CMK (cell line): ENCODE results near the gene PDE6B.
"Not testable (repeated sequence)": the region's sequence is repeated elsewhere in the genome, so short reads cannot be mapped to it uniquely, and the experiment has no call there.

ENCODE experiments used
- DNase-seq: peaks from one replicate; pipeline ENCODE4 v3.0.0-alpha.2; 2010; ENCODE audit warnings: low read depth

PDE6B gene

DNA sequence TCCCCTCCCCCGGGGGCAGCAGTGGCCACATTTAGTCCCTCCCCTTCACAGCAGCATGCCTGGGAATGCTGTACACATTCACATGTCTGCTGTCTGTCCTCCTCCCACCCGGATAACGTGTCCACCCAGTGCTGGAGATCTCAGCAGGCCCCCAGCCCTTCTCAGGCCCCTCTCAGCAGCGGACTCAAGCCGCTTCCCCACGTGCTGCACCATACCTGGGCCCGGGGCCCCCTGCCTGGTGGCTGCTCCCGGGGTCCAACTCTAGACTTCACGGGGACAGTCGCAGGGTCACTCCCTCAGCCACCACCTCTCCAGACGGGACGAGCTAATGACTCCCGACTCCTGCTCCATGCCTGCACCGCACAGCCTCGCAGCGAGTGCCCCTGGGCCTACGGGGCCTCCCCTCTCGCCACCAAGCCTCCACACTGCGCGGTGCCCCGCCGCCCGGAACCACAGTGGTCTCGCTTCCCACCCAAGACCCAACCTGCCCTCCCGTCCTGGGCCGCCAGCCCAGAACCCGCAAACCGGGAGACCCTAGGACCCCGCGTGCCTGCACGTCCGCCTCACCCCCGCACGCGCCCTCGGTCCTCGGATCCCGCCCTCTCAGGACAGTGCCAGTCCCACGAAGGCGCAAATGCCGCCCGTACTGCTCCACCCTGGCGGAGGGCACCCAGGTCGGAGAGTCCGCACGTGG is 79.0 kb downstream of the PDE6B start:
- DNase-seq: no peak

DNA sequence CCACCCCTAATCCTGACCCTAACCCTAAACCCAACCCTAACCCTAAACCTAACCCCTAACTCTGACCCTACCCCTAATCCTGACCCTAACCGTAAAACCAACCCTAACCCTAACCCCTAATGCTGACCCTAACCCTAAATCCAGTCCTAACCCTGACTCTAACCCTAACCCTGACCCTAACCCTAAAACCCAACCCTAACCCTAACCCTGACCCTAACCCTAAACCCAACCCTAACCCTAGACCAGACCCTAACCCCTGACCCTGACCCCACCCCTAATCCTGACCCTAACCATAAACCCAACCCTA is 79.6 kb downstream of the PDE6B start:
- DNase-seq: no peak

DNA sequence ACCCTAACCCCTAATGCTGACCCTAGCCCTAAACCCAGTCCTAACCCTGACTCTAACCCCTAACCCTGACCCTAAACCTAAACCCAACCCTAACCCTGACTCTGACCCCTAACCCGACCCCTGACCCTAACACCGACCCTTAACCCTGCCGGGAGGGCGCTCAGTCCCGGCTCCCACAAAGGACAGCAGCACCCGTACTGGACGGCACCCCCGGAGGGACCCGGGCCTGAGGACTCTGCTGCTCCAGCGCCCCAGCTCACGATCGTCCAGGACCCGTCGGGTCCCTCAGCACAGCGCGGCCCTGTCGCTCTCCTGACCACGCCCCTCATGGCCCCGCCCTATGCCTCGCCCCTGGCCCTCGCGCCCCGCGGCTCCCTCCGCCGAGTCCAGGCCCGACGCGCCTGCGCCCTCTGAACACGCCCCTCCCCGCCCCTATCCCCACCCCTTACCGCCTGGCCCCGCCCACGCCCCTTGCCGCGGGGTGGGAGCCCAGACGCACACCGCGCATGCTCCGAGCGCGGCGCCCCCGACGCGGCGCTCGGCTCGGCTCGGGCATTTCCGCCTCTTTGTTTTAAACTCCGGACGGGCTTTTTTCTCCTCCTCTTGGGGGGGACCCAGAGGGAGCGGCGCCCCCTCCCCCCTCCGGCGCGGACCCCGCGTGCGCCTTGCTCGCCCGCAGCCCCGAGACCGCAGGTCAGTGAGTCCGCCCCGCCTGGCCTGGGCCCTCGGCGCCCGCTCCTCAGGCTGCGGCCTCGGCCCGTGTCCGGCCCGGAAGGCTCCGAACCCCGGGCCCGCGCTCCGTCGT is 80.1 kb downstream of the PDE6B start, which contains the start of gene PCGF3:
PCGF3 (plus strand) TSS at position 555 of the 805 bp plus-strand sequence. CDS start 27,849 bp downstream, outside the sequence.
- DNase-seq: peak; percentile 89

DNA sequence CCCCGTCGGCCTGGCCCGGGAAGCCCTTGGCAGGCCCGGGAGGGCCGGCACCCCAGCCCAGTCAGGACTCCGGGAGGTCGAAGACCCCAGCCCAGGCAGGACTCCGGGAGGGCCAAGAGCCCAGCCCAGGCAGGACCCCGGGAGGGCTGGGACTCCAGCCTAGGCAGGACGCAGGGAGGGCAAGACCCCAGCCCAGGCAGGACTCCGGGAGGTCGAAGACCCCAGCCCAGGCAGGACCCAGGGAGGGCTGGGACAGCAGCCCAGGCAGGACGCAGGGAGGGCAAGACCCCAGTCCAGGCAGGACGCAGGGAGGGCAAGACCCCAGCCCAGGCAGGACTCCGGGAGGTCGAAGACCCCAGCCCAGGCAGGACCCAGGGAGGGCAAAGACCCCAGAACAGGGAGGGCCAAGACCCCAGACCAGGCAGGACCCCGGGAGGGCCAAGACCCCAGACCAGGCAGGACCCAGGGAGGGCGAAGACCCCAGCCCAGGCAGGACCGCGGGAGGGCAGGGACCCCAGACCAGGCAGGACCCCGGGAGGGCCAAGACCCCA is 80.8 kb downstream of the PDE6B start:
- not testable (repeated sequence) for DNase-seq

DNA sequence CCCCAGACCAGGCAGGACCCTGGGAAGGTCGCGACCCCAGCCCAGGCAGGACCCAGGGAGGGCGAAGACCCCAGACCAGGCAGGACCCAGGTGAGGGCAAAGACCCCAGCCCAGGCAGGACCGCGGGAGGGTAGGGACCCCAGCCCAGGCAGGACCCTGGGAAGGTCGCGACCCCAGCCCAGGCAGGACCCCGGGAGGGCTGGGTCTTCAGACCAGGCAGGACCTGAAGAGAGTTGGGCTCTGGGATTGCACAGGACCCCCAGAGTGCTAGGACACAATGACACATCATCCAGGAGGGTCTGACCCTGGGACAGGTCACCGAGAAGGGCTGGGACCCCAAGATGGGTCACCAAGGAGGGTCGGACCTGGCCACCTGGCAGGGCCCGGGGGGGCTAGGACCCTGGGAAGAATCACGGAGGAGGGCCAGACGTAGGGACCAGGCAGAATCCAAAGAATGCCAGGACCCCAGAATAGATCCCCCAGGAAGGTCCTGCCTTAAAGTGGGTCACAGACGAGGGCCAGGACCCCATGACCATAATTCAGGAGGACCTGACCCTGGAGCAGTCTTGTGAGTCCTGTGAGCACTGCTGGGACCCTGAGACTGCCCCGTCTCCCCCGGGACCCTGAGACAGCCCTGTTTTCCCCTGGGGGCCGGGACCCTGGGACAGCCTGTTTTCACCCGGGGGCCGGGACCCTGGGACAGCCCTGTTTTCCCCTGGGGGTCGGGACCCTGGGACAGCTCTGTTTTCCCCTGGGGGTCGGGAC is 81.6 kb downstream of the PDE6B start:
- no peak for DNase-seq

DNA sequence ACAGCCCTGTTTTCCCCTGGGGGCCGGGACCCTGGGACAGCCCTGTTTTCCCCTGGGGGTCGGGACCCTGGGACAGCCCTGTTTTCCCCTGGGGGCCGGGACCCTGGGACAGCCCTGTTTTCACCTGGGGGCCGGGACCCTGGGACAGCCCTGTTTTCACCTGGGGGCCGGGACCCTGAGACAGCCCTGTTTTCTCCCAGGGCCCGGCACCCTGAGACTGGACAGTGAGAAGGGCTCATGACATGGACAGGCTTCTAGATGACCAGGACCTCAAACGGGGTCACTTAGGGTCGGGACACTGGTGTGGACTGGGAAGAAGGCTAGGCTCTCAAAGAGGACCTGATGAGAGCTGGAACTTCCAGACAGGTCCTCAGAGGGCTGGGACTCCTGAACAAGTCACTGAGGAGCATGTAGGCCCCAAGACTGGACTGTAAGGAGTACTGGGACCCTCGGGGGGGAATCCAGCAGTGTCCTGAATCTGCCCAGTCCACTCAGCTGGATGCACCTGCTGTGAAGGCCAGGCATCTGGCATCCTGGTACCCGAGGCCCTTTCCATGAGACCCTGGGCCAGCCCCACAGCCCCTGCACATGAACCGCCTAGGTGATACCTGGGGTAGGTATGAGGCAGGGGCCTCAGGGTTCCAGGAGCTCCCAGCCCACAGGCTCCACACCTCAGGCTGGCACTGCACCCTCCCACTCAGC is 82.7 kb downstream of the PDE6B start:
- no peak for DNase-seq

DNA sequence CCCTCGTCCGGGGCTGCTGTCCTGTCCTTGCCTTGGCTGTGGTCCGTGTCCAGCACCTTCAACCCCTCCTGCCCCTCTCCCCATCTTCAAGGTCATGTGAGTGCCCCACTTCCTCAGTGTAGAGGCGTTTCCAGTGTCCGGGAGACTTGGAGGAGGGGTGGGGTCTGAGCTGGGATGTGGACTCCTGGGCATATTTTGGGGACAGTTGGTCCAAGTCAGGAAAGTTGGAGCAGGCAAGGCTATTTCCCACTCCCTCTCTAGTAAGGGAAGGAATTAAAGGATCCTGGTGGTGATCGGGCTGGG is 83.2 kb downstream of the PDE6B start:
- no peak for DNase-seq

DNA sequence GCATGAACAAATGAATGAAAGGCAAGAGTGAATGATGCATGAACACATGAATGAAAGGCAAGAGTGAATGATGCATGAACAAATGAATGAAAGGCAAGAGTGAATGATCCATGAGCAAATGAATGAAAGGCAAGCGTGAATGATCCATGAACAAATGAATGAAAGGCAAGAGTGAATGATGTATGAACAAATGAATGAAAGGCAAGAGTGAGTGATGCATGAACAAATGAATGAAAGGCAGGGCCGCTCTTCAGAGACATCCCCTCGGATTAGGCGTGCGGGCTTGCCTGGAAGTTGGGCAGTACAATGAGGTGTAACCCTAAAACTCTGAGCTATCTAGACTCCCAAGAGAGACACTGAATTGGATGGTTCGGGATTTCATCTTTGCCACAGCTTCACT is 84.0 kb downstream of the PDE6B start:
- DNase-seq: no peak

DNA sequence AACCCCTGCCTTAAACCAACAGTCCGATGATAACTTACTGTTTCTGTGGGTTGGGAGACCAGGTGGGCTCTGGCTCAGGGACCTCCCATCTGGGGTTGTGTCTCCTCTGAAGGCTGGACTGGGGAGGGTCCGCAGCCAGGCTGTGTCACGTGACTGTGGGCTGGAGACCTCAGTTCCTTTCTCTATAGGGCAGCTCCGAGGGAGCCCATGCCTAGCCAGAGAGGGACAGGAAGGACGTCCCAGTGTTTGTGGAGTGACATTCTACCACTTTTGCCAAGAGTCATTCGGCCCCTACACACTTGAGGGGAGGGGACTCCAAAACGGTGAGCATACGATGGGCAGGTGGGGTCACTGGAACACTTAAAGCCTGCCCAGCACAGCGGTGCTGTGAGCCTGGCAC is 84.7 kb downstream of the PDE6B start:
- no peak for DNase-seq

DNA sequence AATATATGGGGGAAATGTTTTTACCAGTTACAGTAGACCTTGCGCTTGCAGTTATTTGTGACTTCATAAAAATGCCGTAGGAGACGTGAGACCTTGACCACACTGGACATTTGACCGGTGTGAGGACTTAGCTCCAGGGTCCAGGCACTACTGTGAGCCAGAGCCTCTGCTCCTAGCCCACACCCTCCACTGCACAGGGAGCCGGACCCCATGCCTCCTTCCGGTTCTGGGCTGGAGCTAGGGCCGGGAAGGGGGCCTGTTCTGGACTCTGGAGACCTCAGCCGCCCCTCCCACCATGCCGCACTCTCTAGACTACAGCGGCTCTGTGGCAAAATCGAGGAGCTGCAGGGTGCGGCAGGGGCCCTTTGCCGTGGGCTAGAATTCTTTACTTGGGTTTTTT is 85.5 kb downstream of the PDE6B start:
- no peak for DNase-seq

DNA sequence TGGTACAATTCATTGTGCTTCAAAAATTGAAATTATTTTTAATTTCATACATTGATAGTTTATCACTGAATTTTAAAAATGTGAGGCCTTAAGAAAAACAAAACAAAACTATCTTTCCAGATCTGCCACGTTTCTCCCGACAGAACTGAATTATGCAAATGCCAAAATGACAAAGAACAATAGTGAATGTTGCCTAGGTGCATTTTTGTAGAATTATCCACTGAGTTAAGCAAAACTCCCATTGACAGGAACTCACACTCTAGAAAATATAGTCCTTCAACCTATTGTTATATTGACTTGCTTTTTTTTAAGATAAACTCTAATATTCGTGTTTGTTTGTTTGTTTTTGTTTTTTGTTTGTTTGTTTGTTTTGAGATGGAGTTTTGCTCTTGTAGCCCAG is 86.7 kb downstream of the PDE6B start:
- no peak for DNase-seq

DNA sequence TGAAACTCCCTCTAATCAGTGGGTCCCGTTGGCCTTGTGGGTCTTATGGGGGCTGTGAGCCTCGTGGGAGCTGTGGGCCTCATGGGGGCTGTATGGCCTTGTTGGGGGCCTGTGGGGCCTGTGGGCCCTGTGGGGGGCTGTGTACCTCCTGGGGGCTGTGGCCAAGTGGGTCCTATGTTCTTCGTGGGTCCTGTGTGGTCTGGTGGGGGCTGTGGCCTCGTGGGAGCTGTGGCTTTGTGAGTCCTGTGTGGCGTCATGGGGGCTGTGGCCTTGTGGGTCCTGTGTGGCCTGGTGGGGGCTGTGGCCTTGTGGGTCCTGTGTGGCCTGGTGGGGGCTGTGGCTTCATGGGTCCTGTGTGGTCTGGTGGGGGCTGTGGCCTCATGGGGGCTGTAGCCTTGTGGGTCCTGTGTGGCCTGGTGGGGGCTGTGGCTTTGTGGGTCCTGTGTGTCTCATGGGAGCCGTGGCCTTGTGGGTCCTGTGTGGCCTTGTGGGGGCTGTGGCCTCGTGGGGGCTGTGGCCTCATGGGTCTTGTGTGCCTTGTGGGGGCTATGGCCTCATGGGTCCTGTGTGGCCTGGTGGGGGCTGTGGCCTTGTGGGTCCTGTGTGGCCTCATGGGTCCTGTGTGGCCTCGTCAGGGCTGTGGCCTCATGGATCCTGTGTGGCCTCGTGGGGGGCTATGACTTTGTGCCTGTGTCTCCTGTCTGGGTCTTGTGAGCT is 87.7 kb downstream of the PDE6B start:
- DNase-seq: no peak

DNA sequence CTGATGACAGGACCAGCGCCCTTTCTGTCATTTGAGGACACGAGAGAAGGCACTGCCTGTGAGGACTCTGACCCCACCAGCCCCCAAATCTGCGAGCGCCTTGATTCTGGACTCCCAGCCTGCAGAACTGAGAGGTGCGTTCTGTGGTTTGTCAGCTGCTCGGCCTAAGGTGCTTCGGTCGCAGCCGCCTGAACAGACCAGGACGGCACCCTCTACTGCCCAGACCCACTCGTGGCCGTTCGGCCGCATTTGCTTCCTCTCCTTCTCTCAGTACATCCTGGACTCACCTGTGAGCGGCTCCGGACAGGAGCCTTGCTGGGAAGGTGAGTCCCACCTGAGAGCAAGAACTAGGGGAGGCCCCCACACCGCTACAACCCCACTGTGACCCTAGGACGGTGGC is 88.7 kb downstream of the PDE6B start:
- no peak for DNase-seq

DNA sequence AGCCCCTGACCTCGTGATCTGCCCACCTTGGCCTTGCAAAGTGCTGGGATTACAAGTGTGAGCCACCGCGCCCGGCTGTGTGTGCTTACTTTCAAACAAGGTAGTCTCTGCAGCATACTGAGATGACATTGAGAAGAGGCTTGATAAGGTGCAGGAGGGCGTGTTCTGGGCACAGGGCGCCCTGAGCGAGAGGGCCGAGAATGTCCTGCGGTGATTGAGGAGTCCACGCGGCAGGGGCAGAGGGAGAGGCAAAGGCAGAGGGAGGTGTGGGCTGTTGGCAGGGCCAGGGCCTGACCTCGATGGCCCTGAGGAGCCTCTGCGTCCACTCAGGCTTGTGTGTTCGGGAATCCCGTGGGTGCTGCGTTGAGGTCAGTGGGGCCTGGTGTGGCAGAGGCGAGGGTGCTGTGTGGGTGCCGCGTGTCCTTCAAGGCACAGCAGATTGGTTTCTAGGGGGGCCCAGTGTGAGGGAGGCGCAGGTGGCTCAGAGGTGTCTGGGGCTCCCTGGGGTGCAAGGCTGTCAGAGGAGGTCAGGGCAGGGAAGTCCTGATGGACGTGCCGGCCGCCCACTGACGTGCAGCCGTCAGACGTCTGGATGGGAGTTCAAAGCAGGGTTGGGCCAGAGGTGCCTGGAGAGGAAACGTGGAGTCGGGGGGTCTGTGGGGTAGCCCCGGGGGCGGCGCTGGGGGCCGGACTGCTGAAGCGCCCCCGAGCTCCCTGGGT is 92.4 kb downstream of the PDE6B start:
- DNase-seq: no peak

DNA sequence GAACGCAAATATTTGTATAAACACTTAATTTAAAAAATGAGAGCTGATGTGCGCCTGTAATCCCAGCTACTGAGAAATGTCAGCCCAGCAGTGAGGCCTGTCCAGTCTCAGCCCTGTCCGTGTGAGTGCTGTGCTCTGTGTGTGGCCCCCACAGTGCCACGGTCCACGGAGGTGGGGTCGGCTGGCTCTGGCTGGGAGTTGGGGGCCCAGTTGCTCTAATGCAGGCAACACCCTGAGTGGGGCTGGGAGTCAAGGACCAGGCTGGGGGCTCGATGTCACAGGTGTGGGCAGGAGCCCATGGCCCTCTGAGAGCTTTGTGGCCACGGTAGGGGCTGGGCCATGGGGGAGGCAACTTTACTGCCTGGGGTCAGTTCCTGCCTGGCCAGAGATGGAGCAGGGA is 93.1 kb downstream of the PDE6B start:
- no peak for DNase-seq
